ENCODE data around the gene STX8.

The STX8 gene

GRCh38 chr17:9431620-9432019, 144.0 kb downstream of the STX8 start:
- Mint-ChIP-seq H3K4me1 (ENCODE audit: low read depth) (peaks cover 15% of the 10 kb centered on the region), H3K27me3 (no peaks in the 10 kb centered on the region), H3K9me3 (no peaks in the 10 kb centered on the region), H3K4me3 (no peak overlapping the region), H3K27ac (no peak overlapping the region), H3K36me3 (ENCODE audit: low read depth) (peaks cover 19% of the 10 kb centered on the region)
- DNase-seq = no peak

- Mint-ChIP-seq H3K4me1 (ENCODE audit: low read depth) (peaks cover 5% of the 10 kb centered on the region), H3K9me3 (no peaks in the 10 kb centered on the region), H3K27ac (no peak overlapping the region), H3K27me3 (no peaks in the 10 kb centered on the region), H3K4me3 (no peak overlapping the region), H3K36me3 (ENCODE audit: low read depth) (peaks cover 14% of the 10 kb centered on the region)
- DNase-seq = no peak
These were observed 147.9 kb downstream of the STX8 start for GRCh38 chr17:9427465-9428315.

- DNase-seq = no peak
- Mint-ChIP-seq H3K4me1 (ENCODE audit: low read depth) (no peaks in the 10 kb centered on the region), H3K27ac (no peak overlapping the region), H3K27me3 (no peaks in the 10 kb centered on the region), H3K36me3 (ENCODE audit: low read depth) (peaks cover 29% of the 10 kb centered on the region), H3K4me3 (no peak overlapping the region), H3K9me3 (no peaks in the 10 kb centered on the region)
These were observed 151.5 kb downstream of the STX8 start for GRCh38 chr17:9424071-9424640.

GRCh38 chr17:9421525-9421924, 154.1 kb downstream of the STX8 start:
- H3K4me3 Mint-ChIP-seq = no peak overlapping the region
- no peaks in the 10 kb centered on the region for H3K27me3 Mint-ChIP-seq
- peaks cover 3% of the 10 kb centered on the region for H3K4me1 Mint-ChIP-seq (ENCODE audit: low read depth)
- peaks cover 31% of the 10 kb centered on the region for H3K36me3 Mint-ChIP-seq (ENCODE audit: low read depth)
- no peaks in the 10 kb centered on the region for H3K9me3 Mint-ChIP-seq
- DNase-seq = no peak
- H3K27ac Mint-ChIP-seq = no peak overlapping the region

- H3K4me1 Mint-ChIP-seq (ENCODE audit: low read depth) = peaks cover 3% of the 10 kb centered on the region
- H3K4me3 Mint-ChIP-seq = no peak overlapping the region
- no peaks in the 10 kb centered on the region for H3K9me3 Mint-ChIP-seq
- no peak for DNase-seq
- H3K36me3 Mint-ChIP-seq (ENCODE audit: low read depth) = peaks cover 31% of the 10 kb centered on the region
- H3K27ac Mint-ChIP-seq = no peak overlapping the region
- H3K27me3 Mint-ChIP-seq = no peaks in the 10 kb centered on the region
These were observed 155.6 kb downstream of the STX8 start for GRCh38 chr17:9419932-9420453.

- DNase-seq = no peak
- H3K4me3 Mint-ChIP-seq = no peak overlapping the region
- no peaks in the 10 kb centered on the region for H3K27me3 Mint-ChIP-seq
- no peaks in the 10 kb centered on the region for H3K9me3 Mint-ChIP-seq
- H3K36me3 Mint-ChIP-seq (ENCODE audit: low read depth) = peaks cover 8% of the 10 kb centered on the region
- H3K27ac Mint-ChIP-seq = no peak overlapping the region
- peaks cover 3% of the 10 kb centered on the region for H3K4me1 Mint-ChIP-seq (ENCODE audit: low read depth)
These were observed 161.1 kb downstream of the STX8 start for GRCh38 chr17:9414471-9414870.

- Mint-ChIP-seq H3K27ac (no peak overlapping the region), H3K27me3 (no peaks in the 10 kb centered on the region), H3K9me3 (no peaks in the 10 kb centered on the region), H3K36me3 (ENCODE audit: low read depth) (no peaks in the 10 kb centered on the region), H3K4me3 (no peak overlapping the region), H3K4me1 (ENCODE audit: low read depth) (no peaks in the 10 kb centered on the region)
- no peak for DNase-seq
These were observed 164.9 kb downstream of the STX8 start for GRCh38 chr17:9410737-9411136.

- no peaks in the 10 kb centered on the region for H3K9me3 Mint-ChIP-seq
- H3K36me3 Mint-ChIP-seq (ENCODE audit: low read depth) = no peaks in the 10 kb centered on the region
- DNase-seq = no peak
- H3K27ac Mint-ChIP-seq = no peak overlapping the region
- no peaks in the 10 kb centered on the region for H3K27me3 Mint-ChIP-seq
- H3K4me3 Mint-ChIP-seq = no peak overlapping the region
- H3K4me1 Mint-ChIP-seq (ENCODE audit: low read depth) = no peaks in the 10 kb centered on the region
These were observed 165.3 kb downstream of the STX8 start for GRCh38 chr17:9410301-9410700.

- no peak overlapping the region for H3K4me3 Mint-ChIP-seq
These were observed 165.7 kb downstream of the STX8 start for GRCh38 chr17:9409878-9410277.

GRCh38 chr17:9408868-9409829, 166.5 kb downstream of the STX8 start:
- Mint-ChIP-seq H3K9me3 (no peaks in the 10 kb centered on the region), H3K4me1 (ENCODE audit: low read depth) (no peaks in the 10 kb centered on the region), H3K36me3 (ENCODE audit: low read depth) (peaks cover 6% of the 10 kb centered on the region), H3K27me3 (no peaks in the 10 kb centered on the region), H3K4me3 (no peak overlapping the region), H3K27ac (no peak overlapping the region)
- no peak for DNase-seq

More at GRCh38 chr17:9409878-9410277, 165.7 kb downstream of the STX8 start:
- Mint-ChIP-seq H3K9me3 (no peaks in the 10 kb centered on the region), H3K27ac (no peak overlapping the region), H3K36me3 (ENCODE audit: low read depth) (peaks cover 3% of the 10 kb centered on the region), H3K27me3 (no peaks in the 10 kb centered on the region), H3K4me1 (ENCODE audit: low read depth) (no peaks in the 10 kb centered on the region)
- no peak for DNase-seq

- H3K4me1 Mint-ChIP-seq (ENCODE audit: low read depth) = no peaks in the 10 kb centered on the region
- no peaks in the 10 kb centered on the region for H3K27me3 Mint-ChIP-seq
- no peak overlapping the region for H3K27ac Mint-ChIP-seq
- no peak for DNase-seq
- H3K4me3 Mint-ChIP-seq = no peak overlapping the region
- H3K36me3 Mint-ChIP-seq (ENCODE audit: low read depth) = peaks cover 7% of the 10 kb centered on the region
- no peaks in the 10 kb centered on the region for H3K9me3 Mint-ChIP-seq
These were observed 167.2 kb downstream of the STX8 start for GRCh38 chr17:9408381-9408780.

- no peak overlapping the region for H3K4me3 Mint-ChIP-seq
- H3K9me3 Mint-ChIP-seq = peaks cover 3% of the 10 kb centered on the region
- DNase-seq = no peak
- H3K4me1 Mint-ChIP-seq (ENCODE audit: low read depth) = no peaks in the 10 kb centered on the region
- H3K27me3 Mint-ChIP-seq = no peaks in the 10 kb centered on the region
- no peak overlapping the region for H3K27ac Mint-ChIP-seq
- H3K36me3 Mint-ChIP-seq (ENCODE audit: low read depth) = peaks cover 7% of the 10 kb centered on the region
These were observed 169.5 kb downstream of the STX8 start for GRCh38 chr17:9406046-9406606.

- Mint-ChIP-seq H3K4me3 (no peak overlapping the region), H3K9me3 (peaks cover 3% of the 10 kb centered on the region), H3K4me1 (ENCODE audit: low read depth) (no peaks in the 10 kb centered on the region), H3K36me3 (ENCODE audit: low read depth) (peaks cover 16% of the 10 kb centered on the region), H3K27ac (no peak overlapping the region), H3K27me3 (no peaks in the 10 kb centered on the region)
- no peak for DNase-seq
These were observed 172.4 kb downstream of the STX8 start for GRCh38 chr17:9403257-9403656.

GRCh38 chr17:9402590-9403199, 172.9 kb downstream of the STX8 start:
- Mint-ChIP-seq H3K4me1 (ENCODE audit: low read depth) (no peaks in the 10 kb centered on the region), H3K4me3 (no peak overlapping the region), H3K27ac (no peak overlapping the region), H3K36me3 (ENCODE audit: low read depth) (peaks cover 16% of the 10 kb centered on the region), H3K27me3 (no peaks in the 10 kb centered on the region), H3K9me3 (peaks cover 3% of the 10 kb centered on the region)
- peak; percentile 32 for DNase-seq

Measured in activated T-cell treated with anti-CD3 and anti-CD28 coated beads, Interleukin-2, amount 50 U/mL, for 24 hours (primary cell).